Fibroblast of mammary gland (primary cell): ENCODE data around the gene ARFGAP1.

Source experiments
- DNase-seq: peaks from one replicate; pipeline ENCODE4 v3.0.0-alpha.2; 2010; ENCODE audit warnings: low read depth
- H3K4me3 ChIP-seq: 2 replicates; pipeline ENCODE4 v1.5.1; 2011; ENCODE audit warnings: low read depth, mild to moderate bottlenecking, low read length, moderate library complexity; ENCODE audit not compliant: control insufficient read depth
- TF ChIP-seq, protein P1 (sequence below): conservative IDR thresholded peaks from 2 replicates; pipeline ENCODE4 v1.5.1; 2011; ENCODE audit warnings: low read depth, low read length, inconsistent platforms; ENCODE audit not compliant: control insufficient read depth, insufficient read depth

The ARFGAP1 gene

DNA sequence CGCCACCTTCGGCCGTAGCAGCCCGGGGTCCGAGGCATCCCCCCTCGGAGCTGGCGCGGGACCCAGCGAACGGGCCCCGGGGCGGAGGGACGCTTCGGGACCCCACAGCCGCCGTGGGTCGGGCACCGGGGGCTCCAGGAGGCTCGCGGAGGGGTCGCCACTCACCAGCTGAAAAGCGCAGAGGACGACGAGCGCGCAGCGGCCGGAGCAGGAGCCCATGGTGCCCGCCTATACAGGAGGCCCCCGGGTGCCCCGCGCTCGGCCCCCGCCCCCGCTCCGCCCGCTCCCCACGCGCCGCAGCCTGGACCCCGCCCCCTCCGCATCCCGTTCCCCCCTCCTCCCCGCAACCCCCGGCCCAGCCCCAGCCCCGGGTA lies 18.4 kb upstream of the ARFGAP1 start, which contains the start of gene NKAIN4:
Gene NKAIN4 (minus strand): TSS at position 232 of the 374 bp plus-strand sequence. CDS start 13 bp downstream, at position 219.
- TF ChIP-seq, protein P1, sequence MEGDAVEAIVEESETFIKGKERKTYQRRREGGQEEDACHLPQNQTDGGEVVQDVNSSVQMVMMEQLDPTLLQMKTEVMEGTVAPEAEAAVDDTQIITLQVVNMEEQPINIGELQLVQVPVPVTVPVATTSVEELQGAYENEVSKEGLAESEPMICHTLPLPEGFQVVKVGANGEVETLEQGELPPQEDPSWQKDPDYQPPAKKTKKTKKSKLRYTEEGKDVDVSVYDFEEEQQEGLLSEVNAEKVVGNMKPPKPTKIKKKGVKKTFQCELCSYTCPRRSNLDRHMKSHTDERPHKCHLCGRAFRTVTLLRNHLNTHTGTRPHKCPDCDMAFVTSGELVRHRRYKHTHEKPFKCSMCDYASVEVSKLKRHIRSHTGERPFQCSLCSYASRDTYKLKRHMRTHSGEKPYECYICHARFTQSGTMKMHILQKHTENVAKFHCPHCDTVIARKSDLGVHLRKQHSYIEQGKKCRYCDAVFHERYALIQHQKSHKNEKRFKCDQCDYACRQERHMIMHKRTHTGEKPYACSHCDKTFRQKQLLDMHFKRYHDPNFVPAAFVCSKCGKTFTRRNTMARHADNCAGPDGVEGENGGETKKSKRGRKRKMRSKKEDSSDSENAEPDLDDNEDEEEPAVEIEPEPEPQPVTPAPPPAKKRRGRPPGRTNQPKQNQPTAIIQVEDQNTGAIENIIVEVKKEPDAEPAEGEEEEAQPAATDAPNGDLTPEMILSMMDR: no peak
- no peak within 1 kb of the TSS for H3K4me3 ChIP-seq
- DNase-seq: no peak

DNA sequence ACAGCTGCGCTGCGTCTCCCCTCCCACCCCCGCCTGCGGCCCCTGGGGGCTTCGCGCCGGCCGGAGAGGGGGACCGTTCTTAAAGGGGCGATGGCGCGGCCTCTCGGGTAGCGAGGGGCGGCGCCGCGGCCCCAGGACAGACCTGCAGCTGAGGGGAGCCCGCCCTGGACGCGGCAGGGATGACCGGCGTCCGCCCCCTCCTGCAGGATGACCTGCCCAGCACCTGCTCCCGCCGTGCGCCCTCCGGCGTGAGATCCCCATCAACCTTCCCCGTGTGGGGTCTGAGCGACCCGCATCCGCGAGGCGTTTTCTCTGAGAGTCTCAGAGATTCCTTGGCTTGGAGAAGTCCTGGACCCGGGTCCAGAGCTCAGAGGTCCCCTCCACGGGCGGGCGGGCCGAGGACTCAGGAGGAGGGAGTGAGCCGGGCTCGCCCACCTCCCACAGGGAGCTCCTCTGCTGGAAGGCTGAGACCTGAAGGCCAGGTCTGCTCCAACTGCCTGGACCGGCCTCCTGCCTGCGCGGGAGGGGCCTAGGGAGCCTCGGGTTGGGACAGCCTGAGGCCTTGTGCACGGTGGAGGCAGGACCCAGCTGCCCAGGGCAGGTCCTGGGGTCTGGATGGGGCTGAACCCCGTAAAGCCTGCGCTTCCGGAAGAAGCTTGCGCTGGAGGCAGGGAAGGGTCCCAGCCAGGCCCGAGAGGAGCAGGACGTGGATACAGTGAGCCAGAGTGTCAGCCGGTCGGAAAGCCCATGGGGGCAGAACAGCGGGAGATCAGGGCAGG lies 17.8 kb upstream of the ARFGAP1 start:
- no peak for DNase-seq
- TF ChIP-seq, protein P1: no peak
- no peak overlapping the region for H3K4me3 ChIP-seq

DNA sequence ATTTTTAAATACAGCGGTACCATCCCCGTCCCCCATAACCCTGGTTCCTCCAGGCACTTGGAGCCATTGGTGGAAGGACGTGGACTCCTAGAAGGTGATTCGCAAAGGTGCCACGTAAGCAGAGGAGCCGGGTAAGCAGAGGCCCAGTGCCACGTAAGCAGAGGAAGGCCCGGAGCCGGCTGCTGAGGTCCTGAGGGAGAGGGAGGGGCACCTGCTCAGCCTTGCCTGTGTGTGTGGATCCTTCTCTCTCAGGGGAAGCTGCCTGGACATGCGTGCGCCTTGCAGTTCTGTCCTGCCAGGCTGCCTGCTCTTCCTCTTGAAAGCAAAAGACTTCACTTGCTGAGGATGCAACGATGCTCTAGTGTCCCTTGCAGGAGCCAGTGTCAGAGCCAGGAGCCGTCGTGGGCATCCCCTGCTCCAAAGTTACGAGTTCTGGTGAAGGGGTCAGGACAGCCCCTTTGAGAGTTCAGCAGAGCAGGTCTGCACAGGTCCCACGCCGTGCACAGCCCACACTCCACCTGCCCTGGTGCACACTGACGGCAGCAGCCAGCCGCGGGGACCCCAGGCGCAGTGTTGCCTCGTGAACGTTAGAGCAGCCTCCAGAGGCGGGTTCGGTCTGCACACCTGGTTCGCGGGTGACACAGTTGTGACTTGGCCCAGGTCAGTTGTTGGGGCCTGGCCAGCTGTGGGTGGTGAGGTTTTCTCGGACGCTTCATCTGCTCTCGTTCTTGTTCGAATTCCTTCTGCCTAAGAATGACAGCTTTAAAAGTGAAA lies 16.5 kb upstream of the ARFGAP1 start:
- DNase-seq: no peak
- no peak overlapping the region for H3K4me3 ChIP-seq
- TF ChIP-seq, protein P1: no peak

DNA sequence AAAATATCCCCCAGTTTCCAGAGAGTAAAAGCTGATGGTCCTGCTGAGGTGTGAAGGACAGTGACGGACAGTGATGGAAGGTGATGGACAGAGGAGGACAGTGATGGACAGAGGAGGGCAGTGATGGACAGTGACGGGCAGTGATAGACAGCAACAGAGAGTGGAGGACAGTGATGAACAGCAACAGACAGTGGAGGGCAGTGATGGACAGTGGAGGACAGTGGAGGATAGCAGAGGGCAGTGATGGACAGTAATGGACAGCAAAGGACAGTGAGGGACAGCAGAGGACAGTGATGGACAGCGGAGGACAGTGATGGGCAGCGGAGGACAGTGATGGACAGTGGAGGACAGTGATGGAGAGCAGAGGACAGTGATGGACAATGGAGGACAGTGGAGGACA lies 15.7 kb upstream of the ARFGAP1 start:
- no peak overlapping the region for H3K4me3 ChIP-seq
- DNase-seq: no peak
- TF ChIP-seq, protein P1: no peak

DNA sequence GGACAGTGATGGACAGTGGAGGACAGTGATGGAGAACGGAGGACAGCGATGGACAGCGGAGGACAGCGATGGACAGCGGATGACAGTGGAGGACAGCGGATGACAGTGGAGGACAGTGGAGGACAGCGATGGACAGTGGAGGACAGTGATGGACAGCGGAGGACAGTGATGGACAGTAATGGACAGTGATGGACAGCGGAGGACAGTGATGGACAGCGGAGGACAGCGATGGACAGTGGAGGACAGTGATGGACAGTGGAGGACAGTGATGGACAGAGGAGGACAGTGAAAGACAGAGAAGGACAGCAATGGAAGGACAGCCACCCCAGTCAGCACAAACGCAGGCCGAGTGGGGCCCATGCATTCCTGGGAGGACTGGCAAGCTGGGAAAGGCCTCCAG lies 15.0 kb upstream of the ARFGAP1 start:
- TF ChIP-seq, protein P1: no peak
- DNase-seq: no peak
- no peak overlapping the region for H3K4me3 ChIP-seq

DNA sequence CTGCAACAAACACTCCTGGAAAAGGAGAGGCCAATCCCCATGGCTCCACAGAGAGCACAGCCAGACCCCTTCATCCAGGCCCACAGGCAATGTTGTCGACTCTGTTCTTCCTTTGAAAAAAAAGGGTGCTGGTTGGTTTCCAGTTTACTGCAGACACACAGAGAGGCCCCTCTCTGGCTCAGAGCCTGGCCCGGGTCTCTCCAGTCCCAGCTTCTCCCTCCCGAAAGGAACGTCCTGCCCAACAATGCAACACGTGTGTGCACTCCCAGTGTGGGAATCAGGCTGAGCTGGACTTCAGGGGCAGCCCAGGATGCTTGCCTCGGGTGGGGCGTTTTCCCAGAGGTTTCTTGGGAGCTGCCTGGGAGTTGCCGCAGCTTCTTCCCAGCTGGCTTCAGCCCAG lies 13.8 kb upstream of the ARFGAP1 start:
- H3K4me3 ChIP-seq: no peak overlapping the region
- DNase-seq: no peak
- TF ChIP-seq, protein P1: no peak
